ENCODE measurements around the gene PRR16.
A peak's percentile ranks its signal among the peaks of the same experiment; 100 is the strongest.

PRR16 gene

DNA sequence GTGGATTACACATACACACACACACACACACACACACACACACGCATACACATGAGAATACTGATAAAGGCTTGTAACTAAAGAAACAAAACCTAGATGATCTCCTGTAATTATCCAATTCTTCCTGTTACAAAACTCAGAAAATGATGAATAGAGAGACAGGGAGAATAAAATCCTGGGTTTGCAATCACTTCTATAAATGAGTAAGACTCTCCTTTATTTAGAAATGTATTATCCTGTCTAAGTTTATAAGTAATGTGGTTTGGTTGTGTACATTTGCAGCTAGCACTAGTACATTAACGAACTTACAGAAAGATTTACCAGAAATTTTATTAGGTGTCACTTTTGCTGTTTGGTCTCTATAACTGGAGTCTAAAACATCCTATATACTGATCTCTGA lies 2.8 kb upstream of the PRR16 start:
- no peak overlapping the region for H3K4me3 ChIP-seq (ENCODE audit: low read depth, low read length)
- TF ChIP-seq, protein P1, sequence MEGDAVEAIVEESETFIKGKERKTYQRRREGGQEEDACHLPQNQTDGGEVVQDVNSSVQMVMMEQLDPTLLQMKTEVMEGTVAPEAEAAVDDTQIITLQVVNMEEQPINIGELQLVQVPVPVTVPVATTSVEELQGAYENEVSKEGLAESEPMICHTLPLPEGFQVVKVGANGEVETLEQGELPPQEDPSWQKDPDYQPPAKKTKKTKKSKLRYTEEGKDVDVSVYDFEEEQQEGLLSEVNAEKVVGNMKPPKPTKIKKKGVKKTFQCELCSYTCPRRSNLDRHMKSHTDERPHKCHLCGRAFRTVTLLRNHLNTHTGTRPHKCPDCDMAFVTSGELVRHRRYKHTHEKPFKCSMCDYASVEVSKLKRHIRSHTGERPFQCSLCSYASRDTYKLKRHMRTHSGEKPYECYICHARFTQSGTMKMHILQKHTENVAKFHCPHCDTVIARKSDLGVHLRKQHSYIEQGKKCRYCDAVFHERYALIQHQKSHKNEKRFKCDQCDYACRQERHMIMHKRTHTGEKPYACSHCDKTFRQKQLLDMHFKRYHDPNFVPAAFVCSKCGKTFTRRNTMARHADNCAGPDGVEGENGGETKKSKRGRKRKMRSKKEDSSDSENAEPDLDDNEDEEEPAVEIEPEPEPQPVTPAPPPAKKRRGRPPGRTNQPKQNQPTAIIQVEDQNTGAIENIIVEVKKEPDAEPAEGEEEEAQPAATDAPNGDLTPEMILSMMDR (IDR thresholded peaks at IDR 0.05; ENCODE audit: borderline replicate concordance, insufficient read depth, low read depth, low read length): no peak

DNA sequence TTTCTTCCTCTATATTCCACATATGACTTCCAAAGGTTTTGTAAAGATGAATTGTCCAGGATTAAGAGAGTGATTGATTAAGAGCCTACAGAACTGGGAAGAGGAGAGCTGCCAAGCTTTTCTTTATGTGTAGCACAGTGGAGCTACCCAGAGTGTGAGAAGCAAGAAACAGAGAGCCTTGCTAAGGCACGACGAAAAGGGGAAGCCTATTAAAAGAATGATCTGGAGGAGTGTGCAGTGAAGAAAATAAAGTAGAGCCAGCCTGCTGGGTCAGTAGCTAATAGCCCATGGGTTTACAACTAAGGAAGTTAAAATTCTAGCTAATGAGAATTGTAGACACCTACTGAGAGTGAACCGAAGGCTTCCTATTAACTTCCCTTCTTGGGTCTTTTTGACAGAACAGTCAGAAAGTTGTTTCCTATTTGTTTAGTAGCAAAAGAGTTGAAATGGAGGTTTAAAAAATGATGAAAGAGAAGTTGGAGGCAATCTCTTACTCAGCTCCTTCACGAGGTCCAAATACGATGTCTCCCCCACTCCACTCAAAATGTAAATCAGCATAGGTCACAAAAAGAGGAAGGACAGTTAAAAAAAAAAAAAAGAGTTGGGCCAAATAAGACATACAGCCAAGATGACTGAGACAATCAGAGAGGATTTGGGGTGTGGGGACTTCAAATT lies 957 bp upstream of the PRR16 start:
- no peak overlapping the region for H3K4me3 ChIP-seq (ENCODE audit: low read depth, low read length)
- TF ChIP-seq, protein P1 (IDR thresholded peaks at IDR 0.05; ENCODE audit: borderline replicate concordance, insufficient read depth, low read depth, low read length): no peak

DNA sequence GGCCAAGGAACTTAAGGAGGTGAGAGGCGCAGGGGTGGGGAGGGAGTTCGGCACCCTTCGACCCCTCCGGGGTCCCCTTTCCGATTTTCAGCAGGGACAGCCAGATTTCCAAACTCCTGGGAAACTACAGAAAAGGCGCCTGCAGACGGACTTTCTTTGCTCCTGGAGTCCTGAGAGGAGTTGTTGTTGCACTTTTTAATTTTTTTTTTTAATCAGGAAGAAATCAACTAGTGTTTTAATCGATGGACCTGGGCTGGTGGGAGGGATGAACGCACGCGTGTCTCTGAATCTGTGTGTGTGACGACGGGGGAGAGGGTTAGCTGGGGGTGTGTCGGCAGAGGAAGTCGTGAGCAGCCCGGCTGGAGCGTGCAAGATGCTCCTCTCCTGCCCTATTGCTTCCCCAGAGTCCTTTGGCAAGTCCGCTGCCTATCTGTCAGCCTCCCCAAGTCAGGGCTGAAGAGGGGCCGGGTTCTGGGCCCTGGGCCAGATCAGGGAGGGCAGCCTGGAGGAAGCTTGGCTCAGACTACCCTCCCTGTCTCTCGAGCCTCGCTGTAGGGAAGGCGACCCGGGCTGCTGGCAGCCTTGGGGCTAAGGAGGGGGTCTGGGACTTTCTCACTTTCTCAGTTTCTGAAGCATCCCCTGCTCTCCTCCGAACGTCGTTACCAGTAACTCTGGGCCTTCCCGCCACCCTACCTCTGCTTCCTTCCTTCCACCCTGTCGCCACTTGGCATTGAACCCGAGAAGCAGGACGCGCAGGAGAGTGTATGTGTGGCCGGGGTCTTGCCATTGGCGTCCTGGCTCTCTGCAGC lies 731 bp downstream of the PRR16 start:
- peak overlapping the region; percentile 31 for H3K4me3 ChIP-seq (ENCODE audit: low read depth, low read length)
- TF ChIP-seq, protein P1 (IDR thresholded peaks at IDR 0.05; ENCODE audit: borderline replicate concordance, insufficient read depth, low read depth, low read length): no peak

DNA sequence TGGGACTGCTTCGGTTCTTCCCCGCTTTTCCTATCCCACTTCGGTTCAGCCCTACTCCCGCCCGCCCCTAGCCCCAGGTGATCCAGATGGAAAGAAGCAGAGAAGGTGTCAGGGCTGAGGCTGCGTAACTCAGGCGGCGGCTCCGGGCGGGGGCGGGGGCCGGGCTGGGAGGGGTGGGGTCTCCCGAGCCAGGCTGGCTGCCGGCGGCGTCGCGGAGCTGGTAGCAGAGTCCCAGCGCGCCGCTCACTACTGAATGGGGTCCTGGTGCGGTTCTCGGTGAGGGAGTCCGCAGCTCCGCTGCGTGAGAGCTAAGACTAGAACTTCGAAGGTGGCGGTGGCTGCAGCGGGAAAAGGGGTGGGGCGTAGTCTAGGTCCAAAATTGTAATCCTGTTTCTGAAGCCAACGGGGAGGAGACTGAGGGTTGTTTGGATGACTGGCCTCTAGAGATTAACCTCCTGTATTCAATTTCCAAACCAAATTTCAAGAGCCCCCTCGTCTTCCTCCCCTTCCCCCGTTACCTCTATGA lies 1.4 kb downstream of the PRR16 start:
- TF ChIP-seq, protein P1 (IDR thresholded peaks at IDR 0.05; ENCODE audit: borderline replicate concordance, insufficient read depth, low read depth, low read length): no peak
- H3K4me3 ChIP-seq (ENCODE audit: low read depth, low read length): no peak overlapping the region

DNA sequence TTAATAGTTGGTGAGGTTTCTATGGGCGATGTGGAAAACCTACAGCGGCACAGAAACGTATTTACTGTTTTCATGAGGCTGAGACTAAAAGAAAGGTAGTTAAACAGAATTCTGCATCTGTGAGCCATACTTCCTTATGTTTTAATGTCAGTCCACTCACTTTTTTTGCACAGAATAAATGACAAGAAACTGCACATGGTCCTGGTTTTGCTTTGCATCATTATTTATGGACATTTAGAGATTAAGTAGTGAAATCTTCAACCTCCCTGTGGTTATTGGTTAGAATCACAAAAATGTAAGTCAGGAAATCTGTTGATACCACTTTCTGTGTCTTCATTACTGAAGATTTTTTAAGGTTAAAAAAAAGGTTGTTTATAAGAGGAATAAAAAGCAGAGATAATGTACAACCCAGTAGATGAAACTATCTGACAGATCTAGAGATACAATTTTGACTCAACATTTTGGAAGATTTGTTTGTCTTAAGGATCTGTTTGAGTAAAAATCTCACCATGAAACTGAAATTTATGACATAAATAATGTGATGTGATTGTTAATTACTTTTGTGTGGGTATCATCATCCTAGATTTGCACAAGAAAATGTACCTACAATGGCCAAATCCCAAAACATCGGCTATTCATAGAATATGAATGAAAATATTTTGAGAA lies 2.4 kb downstream of the PRR16 start:
- TF ChIP-seq, protein P1 (IDR thresholded peaks at IDR 0.05; ENCODE audit: borderline replicate concordance, insufficient read depth, low read depth, low read length): no peak
- no peak overlapping the region for H3K4me3 ChIP-seq (ENCODE audit: low read depth, low read length)

DNA sequence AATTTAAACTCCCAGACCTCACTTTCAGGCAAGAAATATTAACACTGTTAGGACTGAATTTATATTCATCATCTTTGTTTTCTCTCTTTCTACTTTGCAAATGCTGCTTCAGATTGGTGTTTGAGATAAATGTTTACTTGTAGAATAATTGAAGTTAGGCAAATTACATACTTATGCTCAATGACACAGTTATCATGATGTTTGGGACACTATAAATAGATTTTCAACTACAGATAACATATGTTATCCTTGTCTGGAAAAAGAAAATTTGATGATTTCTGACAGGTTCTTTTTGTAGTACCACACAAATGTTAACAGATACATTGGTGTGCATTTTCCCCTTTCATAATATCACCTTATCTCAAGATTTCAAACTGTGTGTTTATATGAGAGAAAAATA lies 7.9 kb downstream of the PRR16 start:
- no peak overlapping the region for H3K4me3 ChIP-seq (ENCODE audit: low read depth, low read length)
- TF ChIP-seq, protein P1 (IDR thresholded peaks at IDR 0.05; ENCODE audit: borderline replicate concordance, insufficient read depth, low read depth, low read length): no peak
